Measurements from ENCODE around the gene RPS6KA2. TPM values are rescaled to one million over a fixed set of nuclear protein-coding genes. Genes with fewer than 3 reads are reported as not detected.

The RPS6KA2 gene
- total RNA-seq, 1 donor from 2014 or later: 124 TPM

DNA sequence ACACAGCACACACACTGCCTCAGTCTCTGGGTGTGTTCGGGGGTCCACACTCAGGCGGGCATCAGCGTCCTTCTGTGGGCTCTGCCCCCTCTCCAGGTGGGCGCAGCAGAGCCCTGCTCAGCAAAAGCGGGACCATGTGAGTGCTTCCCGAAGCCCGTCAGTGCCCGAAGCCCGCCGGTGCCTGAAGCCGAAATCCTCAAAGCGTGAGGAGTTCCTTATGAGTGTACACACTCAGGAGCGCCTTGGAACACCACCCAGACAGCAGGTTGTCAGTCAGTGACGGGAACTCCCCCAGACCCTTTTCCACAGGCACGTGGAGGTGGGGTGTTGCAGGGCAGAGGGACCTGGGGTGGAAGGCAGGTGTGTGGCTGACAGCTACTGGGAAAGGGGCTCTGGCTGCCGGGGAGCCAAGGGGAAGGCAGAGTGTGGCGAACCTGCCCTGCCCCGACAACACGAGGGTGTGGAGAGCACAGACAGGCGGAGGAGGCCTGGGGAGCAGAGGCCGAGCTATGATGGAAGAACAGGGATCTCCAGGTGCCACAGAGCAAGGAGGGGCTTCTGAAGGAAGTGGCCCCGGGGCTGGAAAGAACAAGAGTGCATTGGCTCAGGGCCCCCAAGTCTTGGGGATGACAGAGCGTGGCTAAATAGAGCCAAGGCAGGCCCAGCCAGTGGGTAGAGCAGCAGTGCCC, 128.2 kb downstream of the RPS6KA2 start:
- no peaks in the 10 kb centered on the region for H3K27me3 Mint-ChIP-seq (ENCODE audit: low read depth)
- H3K9me3 Mint-ChIP-seq (ENCODE audit: low read depth): no peaks in the 10 kb centered on the region
- H3K4me1 Mint-ChIP-seq (ENCODE audit: low read depth): peaks cover 8% of the 10 kb centered on the region
- DNase-seq (ENCODE audit: low spot score): no peak
- no peak overlapping the region for H3K27ac Mint-ChIP-seq (ENCODE audit: unreplicated experiment)
- H3K36me3 Mint-ChIP-seq (ENCODE audit: low read depth): peaks cover 34% of the 10 kb centered on the region
- H3K4me3 Mint-ChIP-seq (ENCODE audit: unreplicated experiment): no peak overlapping the region
- TF ChIP-seq, protein P1, sequence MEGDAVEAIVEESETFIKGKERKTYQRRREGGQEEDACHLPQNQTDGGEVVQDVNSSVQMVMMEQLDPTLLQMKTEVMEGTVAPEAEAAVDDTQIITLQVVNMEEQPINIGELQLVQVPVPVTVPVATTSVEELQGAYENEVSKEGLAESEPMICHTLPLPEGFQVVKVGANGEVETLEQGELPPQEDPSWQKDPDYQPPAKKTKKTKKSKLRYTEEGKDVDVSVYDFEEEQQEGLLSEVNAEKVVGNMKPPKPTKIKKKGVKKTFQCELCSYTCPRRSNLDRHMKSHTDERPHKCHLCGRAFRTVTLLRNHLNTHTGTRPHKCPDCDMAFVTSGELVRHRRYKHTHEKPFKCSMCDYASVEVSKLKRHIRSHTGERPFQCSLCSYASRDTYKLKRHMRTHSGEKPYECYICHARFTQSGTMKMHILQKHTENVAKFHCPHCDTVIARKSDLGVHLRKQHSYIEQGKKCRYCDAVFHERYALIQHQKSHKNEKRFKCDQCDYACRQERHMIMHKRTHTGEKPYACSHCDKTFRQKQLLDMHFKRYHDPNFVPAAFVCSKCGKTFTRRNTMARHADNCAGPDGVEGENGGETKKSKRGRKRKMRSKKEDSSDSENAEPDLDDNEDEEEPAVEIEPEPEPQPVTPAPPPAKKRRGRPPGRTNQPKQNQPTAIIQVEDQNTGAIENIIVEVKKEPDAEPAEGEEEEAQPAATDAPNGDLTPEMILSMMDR (IDR thresholded peaks at IDR 0.05): no peak

DNA sequence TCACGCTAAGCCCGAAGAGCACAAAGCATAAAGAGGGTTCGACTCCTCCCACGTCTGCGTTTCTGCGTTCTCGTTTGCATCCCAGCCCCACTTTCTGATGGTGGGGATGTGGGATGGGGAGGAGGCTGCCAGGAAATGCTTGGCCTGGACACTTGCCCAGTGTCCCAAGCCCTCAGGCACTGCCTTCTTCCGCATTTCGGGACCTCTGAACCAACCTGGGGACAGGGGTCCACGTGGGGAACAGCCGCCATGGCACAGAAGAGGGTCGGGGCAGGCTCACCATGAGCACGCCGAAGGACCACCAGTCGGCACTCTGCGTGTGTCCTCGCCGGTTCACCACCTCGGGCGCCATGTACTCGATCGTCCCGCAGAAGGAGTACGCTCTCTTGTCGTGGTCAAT, 128.8 kb downstream of the RPS6KA2 start:
- Mint-ChIP-seq H3K4me1 (ENCODE audit: low read depth) (peaks cover 8% of the 10 kb centered on the region), H3K27me3 (ENCODE audit: low read depth) (no peaks in the 10 kb centered on the region), H3K9me3 (ENCODE audit: low read depth) (no peaks in the 10 kb centered on the region), H3K4me3 (ENCODE audit: unreplicated experiment) (no peak overlapping the region), H3K27ac (ENCODE audit: unreplicated experiment) (no peak overlapping the region), H3K36me3 (ENCODE audit: low read depth) (peaks cover 35% of the 10 kb centered on the region)
- DNase-seq (ENCODE audit: low spot score): no peak
- TF ChIP-seq, protein P1 (IDR thresholded peaks at IDR 0.05): no peak

GRCh38 chr6:166497087-166497899, 129.8 kb downstream of the RPS6KA2 start:
- no peaks in the 10 kb centered on the region for H3K9me3 Mint-ChIP-seq (ENCODE audit: low read depth)
- DNase-seq (ENCODE audit: low spot score): no peak
- H3K4me3 Mint-ChIP-seq (ENCODE audit: unreplicated experiment): no peak overlapping the region
- H3K27me3 Mint-ChIP-seq (ENCODE audit: low read depth): no peaks in the 10 kb centered on the region
- H3K36me3 Mint-ChIP-seq (ENCODE audit: low read depth): peaks cover 36% of the 10 kb centered on the region
- peaks cover 8% of the 10 kb centered on the region for H3K4me1 Mint-ChIP-seq (ENCODE audit: low read depth)
- TF ChIP-seq, protein P1 (IDR thresholded peaks at IDR 0.05): no peak
- no peak overlapping the region for H3K27ac Mint-ChIP-seq (ENCODE audit: unreplicated experiment)

DNA sequence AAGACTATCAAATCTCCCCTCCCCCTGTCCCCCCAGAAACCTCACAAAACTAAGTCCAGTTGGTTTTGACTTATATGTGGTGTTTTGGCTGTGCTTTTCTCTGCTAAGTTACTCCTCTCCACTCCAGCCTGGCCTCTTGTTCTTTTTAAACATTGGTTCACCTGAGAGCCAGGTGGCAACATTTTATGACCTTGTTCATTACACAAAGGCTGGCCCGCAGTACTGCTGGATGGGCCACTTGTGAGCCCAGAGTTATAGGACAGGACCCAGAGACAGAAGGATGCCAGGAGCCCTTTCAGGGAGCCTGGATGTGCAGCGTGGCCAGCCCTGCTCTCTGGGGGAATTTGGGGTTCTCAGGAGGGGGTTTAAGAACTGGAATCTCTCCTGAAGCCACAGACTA, 130.6 kb downstream of the RPS6KA2 start:
- no peak for DNase-seq (ENCODE audit: low spot score)
- H3K27ac Mint-ChIP-seq (ENCODE audit: unreplicated experiment): no peak overlapping the region
- H3K4me1 Mint-ChIP-seq (ENCODE audit: low read depth): peaks cover 9% of the 10 kb centered on the region
- no peaks in the 10 kb centered on the region for H3K9me3 Mint-ChIP-seq (ENCODE audit: low read depth)
- H3K27me3 Mint-ChIP-seq (ENCODE audit: low read depth): no peaks in the 10 kb centered on the region
- H3K36me3 Mint-ChIP-seq (ENCODE audit: low read depth): peaks cover 38% of the 10 kb centered on the region
- TF ChIP-seq, protein P1 (IDR thresholded peaks at IDR 0.05): no peak
- H3K4me3 Mint-ChIP-seq (ENCODE audit: unreplicated experiment): no peak overlapping the region

GRCh38 chr6:166495487-166496314, 131.3 kb downstream of the RPS6KA2 start:
- H3K36me3 Mint-ChIP-seq (ENCODE audit: low read depth): peaks cover 44% of the 10 kb centered on the region
- H3K9me3 Mint-ChIP-seq (ENCODE audit: low read depth): no peaks in the 10 kb centered on the region
- no peaks in the 10 kb centered on the region for H3K27me3 Mint-ChIP-seq (ENCODE audit: low read depth)
- H3K4me1 Mint-ChIP-seq (ENCODE audit: low read depth): peaks cover 12% of the 10 kb centered on the region
- TF ChIP-seq, protein P1 (IDR thresholded peaks at IDR 0.05): no peak
- H3K4me3 Mint-ChIP-seq (ENCODE audit: unreplicated experiment): no peak overlapping the region
- H3K27ac Mint-ChIP-seq (ENCODE audit: unreplicated experiment): no peak overlapping the region
- DNase-seq (ENCODE audit: low spot score): no peak
